Right renal pelvis (tissue), 4 donors: ENCODE results near the gene ATF6. TPM values are rescaled to one million over a fixed set of nuclear protein-coding genes. Genes with fewer than 3 reads are reported as not detected.

Experiments
- DNase-seq, 4 donors: peaks; one replicate each; pipeline ENCODE4 v3.0.0-alpha.2; 2013; ENCODE audit warnings: low read depth in 4 of 4, low spot score in 3 of 4, missing footprints in 1 of 4
- polyA plus RNA-seq, 4 donors: library from polyadenylated mRNA; unstranded; fragments of 120-200 nt; gene quantifications; one replicate each; pipeline ENCODE4 v1.2.1, GENCODE V29; 2013; ENCODE audit not compliant: insufficient read length in 4 of 4

Gene ATF6
- polyA plus RNA-seq, 4 donors = 31.7 to 35.8 (median 34.8) TPM

- no peak for DNase-seq
These were observed 221.8 kb downstream of the ATF6 start for GRCh38 chr1:161987872-161988271.

DNA sequence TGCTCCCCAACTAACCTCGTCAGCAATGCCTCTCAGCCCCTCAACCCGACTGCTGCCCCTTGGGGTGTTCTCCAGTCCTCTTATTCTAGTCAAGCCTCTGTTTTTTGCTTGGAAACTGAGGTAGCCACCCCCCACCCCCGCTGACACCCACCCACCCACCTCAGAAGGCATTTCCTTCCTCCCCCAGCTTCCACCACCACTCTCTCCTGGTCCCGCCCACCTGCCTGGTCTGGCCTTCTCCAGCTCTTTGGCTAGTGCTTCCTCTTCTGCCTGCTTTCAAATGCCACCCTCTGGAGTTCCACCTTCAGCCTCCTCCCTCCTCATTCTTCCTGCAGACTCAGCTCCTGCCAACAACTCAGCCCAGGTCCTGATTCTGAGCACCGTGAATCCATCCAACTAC is 222.3 kb downstream of the ATF6 start:
- no peak for DNase-seq

GRCh38 chr1:161989108-161989507 is 223.0 kb downstream of the ATF6 start:
- no peak for DNase-seq

DNA sequence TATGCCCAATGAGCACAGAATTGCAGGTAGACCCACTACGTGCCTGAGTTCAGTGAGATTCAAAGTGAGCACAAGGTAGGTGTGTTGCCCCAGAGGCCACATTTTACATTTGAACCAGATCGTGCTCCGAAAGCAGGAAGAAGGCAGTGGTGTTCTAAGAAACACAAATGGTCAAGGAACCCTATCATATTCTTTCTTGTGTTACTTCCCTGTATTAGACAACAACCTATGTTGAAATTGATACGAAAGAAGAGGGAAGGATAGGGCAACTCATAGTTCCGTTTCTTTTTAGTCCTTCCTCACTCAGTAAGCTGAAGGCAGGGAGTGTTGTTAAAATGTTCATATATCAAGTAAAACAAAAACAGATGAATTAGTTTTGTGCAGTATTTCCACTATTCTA is 223.7 kb downstream of the ATF6 start:
- no peak for DNase-seq

DNA sequence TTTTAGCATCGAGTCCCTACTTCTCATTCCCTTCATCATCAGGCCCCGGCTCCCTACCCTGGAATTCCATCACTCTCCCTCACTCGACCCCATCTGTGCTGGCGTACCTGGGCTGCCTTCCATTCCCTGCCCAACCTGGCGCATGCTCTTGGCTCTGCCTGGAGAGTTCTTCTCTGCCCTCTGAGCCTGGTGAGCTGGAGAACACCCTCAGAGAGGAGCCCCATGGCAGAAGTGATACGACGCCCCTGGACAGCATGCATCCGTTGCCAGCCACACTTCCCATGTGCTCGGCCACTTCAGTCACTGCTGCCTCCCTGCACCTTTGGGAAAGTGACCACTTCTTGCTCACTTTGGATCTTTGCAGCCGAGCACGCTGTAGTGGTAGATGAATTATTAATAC is 227.5 kb downstream of the ATF6 start:
- no peak for DNase-seq

GRCh38 chr1:161994175-161994668 is 228.1 kb downstream of the ATF6 start:
- DNase-seq = no peak

DNA sequence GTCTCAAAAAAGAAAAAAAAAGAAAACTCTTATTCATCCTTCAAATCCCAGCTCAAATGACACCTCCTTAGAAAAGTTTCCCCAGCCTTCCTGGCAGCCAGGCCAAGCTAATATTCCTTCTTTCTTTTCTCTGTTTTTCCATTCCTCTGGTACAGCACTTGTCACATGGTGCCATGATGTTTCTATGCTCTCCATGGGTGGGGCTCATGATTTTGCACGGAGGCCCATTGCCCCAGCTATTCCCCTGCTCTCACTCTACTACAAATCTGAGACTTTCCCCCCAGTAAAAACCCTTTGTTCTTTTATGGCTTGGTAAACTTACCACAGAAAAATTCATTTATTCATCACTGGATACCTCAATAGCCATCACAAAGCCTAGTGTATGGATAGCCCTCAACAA is 231.0 kb downstream of the ATF6 start:
- DNase-seq = no peak

- DNase-seq = no peak
These were observed 232.7 kb downstream of the ATF6 start for GRCh38 chr1:161998811-161999210.

- no peak for DNase-seq
These were observed 233.4 kb downstream of the ATF6 start for GRCh38 chr1:161999301-162000052.

DNA sequence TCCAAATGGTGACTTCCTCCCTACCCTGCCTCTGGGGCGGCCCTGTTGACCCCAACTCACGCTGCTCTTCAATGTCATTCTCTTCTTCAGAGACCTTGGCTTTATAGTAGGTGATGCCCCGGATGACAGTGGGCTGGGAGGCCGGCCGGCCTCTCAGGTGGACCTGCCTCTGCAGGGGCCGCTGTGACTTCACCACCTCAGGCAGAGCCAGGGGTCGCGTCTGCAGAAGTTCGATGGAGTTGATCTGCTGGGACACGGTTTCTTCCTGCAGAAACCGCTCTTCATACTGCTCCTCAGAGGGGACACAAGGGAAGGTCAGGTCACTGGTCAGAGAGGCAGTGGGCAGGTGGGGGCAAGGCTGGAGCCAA is 233.9 kb downstream of the ATF6 start:
- no peak for DNase-seq

DNA sequence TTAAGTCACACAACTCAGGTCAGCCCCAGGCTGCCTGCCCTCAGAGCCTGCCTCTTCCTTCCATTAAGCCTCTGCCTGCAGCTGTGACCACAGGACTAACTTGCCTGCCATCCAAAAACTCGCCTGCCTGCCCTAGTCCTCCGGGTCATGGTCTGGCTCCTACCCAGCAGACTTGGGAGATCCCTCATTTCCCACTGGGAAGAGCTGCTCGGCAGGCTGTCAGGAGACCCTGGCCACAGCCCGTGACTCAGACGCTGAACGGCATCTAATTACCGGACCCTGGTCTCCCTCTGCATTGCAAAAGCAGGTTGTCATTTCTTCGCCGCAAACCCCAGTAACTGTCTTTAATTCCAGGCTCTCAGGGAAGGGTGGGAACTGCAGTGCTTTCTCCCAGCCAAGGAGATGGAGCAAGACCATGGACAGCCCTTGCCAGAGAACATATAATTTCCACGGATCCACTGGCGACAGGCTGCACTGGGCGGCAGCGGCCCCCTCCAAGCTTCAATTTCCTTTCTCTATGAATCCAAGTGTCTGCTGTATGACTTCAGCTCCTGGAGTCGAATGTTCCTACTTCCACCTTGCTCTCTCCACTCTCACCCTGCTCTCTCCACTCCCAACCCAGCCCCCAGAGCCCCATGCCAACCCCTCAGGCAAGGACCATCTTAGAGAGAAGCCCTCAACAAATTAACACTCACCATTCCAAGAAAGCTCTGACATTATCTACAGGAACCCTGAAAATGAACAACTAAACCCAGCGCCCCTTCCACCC is 237.1 kb downstream of the ATF6 start:
- DNase-seq = no peak

- no peak for DNase-seq
These were observed 237.7 kb downstream of the ATF6 start for GRCh38 chr1:162003830-162004215.

- no peak for DNase-seq
These were observed 238.4 kb downstream of the ATF6 start for GRCh38 chr1:162004441-162004950.

DNA sequence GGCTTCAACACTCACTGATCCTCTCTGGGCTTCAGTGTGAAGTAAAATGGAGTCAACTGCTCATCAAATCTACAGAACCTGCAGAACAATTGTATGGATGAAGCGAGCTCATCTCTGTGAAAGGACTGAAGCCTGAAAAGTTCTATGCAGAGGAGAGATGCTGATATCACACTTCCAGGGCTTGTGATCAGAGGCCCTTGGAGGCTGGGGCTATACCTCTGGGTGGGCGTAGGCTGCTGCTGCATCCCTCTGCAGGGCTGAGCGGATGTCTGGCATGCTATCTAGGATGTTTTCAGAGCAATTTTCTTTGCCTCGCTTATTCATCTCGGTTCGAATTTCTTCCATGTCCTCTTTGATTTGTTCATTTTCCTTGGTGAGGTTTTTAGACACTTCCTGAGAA is 240.0 kb downstream of the ATF6 start:
- no peak for DNase-seq

GRCh38 chr1:162007466-162007865 is 241.3 kb downstream of the ATF6 start:
- no peak for DNase-seq

- DNase-seq = no peak
These were observed 242.7 kb downstream of the ATF6 start for GRCh38 chr1:162008799-162009198.

DNA sequence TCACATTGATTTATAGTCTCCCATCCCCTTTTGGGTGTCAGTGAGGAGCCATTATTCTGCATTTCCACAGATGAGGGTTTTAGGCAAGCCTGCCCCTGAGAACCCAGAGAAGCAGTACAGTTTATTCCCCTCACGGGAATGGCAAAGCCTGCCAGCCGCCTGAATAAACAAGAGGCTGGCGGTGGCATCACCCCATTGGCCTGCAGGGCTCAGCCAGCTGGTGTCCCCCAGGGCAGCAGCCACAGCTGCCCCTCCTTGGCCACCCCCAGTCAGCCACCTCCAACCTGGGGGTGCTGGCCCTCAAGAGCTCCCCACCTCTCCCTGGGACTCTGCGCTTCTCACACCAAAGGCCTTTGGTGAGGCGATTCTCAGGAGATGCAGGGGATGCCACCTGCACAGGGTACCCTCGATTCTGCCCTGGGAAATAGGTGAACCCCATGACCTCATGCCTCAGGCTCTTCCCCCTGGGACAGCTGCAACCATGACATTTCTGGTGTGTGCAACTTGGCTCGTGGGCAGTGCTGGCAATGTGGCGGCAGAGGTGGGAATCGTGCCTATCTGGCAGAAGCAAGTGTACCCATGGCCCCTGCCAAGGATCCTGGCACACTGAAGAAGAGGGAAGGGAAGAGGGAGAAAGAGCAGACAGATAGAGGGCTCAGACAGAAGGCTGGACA is 243.5 kb downstream of the ATF6 start:
- no peak for DNase-seq

DNA sequence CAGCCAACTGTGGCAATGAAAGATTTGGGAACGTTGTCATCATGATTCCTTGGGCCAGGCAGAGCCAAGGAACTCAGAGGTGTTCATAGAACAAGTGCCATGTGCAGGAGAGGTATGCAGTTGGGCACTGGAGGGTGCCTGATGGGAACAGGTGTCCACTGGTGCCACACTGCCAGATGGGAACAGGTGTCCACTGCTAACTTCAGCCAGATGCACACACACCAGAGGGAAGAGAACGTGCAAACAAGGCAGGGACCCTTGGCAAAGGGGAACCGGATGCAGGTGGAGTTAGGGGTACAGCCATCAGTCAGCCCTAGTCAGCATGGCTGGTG is 244.0 kb downstream of the ATF6 start:
- no peak for DNase-seq

DNA sequence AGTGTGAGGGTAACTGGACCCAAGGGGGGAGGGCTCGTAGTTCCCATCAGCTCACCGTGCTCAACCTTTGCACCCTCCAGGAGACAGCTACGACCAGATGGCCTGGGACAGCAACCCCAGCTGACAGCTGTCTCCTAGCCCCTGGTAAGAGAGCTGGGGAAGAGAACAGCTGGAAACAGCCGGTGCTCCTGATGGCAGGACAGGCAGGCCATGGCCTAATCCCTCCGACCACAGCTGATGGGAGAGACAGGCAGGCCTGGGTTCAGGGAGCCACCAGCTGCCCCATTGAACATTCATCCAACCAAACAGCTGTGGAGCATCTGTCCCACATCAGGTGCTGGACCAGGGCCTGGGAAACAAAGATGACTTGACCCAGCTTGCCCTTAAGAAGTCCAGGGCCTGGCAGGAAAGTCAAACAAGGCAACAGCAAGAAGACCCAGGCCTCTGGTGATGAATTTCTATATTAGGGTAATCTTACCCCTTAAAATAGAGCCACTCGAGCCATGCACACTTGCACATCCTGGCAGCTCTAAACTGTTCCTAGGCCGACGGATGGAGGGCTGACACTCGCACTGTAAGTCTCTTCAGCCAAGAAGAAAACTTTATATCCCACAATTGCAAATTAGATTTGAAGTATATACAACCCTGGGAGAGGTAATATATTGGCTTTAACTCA is 245.4 kb downstream of the ATF6 start:
- DNase-seq = no peak

DNA sequence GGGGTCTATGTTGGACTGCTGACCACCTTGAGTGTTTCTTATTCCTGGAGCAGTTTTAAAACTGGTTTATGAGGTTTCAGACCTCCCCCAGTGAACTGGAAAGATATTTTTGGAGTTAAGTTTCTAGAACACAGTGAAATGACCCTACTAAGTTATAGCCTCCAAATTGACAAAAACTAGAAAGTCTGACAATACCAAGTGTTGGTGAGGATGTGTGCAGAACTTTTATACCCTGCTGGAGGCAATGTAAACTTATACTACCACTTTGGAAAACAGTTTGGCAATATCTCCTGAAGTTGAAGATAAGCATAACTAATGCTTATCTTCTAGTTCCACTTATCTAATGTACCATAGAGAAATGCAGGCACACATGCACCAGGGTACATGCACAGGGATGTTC is 247.2 kb downstream of the ATF6 start:
- DNase-seq = no peak
